HG03565 (cell line): ENCODE measurements around the gene APLN.

Experiments used
- ATAC-seq: cut with Tn5 transposase; IDR thresholded peaks from one replicate; pipeline ENCODE4 v1.9.1; 2021; ENCODE audit warnings: mild to moderate bottlenecking, moderate library complexity; ENCODE audit not compliant: unreplicated experiment

The APLN gene

DNA sequence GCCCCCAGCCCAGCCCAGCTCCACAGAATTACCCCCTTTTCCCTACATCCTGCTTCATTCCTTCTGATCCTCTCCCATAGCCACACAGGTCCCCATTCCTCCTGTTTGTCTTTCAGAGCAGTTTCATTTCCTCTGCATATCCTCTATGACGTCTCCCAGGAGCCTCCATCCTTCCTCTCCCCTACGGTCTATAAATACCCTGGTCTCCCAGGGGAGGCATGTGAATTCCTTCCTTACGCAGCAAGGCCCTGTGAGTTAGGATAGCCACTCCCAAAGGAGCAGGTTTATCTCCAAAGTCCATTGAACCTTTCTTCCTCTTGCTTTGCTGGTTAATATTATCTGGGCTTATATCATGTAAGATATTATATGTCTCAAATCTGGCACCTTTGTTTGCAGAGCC is 8.4 kb upstream of the APLN start:
- no peak for ATAC-seq

DNA sequence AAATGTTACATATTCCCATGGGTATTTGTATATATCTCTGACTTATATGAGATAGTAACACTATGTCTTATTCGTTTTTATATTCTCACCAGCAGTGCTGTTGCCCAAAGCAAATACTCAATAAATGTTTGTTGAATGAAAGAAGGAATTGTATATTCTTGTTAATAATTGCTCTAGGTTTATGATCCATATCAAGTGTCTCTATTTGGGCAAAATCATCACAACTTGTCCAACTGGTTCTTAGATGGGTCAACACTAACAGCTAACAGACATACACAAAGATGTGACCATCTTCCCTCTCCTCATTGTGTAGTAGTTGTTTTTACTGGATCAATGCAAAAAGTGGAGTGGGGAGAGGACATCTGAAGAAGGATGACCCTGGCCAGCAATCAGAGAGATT is 6.6 kb upstream of the APLN start:
- ATAC-seq: no peak

DNA sequence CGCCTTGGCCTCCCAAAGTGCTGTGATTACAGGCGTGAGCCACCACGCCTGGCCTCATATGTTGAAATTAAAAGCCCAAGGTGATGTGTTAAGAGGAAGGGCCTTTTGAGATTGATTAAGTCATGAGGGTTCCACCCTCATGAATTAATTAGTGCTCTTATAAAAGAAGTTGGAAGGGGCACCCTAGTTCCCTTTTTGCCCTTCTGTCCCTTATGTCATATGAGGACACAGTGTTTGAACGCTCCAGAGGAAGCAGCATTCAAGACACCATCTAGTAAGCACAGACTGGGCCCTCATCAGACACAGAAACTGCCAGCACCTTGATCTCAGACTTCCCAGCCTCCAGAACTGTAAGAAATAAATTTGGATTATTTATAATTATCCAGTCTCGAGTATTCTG is 5.1 kb upstream of the APLN start:
- ATAC-seq: no peak

DNA sequence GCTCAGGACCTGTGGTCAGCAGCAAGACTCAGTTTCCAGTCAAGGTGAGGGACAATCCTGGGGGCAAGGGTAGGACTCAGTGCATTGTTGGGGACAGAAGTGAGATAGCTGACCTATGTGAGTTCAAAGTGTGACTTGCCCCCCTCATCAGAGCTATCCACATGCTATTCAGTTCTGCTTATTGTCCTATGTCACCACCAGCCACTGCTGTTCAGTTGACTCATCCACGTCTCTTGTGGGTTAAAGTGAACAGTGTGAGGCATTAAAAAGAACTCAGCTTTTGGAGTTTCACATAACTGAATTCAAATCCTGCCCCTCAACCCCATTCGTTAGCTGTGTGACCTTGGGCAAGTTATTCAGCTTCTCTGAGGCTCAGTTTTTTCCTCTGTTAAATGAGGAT is 4.4 kb upstream of the APLN start:
- no peak for ATAC-seq

DNA sequence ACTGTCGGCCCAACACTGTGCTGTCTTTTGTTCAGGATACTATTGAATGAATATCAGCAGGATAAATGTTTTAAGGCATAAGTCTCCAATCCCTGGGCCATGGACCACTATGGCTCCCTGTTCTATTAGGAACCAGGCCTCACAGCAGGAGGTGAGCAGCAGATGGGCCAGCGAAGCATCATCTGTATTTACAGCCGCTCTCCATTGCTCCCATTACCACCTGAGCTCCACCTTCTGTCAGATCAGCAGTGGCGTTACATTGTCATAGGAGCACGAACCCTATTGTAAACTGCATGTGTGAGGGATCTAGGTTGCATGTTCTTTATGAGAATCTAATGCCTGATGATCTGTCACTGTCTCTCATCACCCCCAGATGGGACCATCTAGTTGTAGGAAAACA is 3.7 kb upstream of the APLN start:
- ATAC-seq: no peak

DNA sequence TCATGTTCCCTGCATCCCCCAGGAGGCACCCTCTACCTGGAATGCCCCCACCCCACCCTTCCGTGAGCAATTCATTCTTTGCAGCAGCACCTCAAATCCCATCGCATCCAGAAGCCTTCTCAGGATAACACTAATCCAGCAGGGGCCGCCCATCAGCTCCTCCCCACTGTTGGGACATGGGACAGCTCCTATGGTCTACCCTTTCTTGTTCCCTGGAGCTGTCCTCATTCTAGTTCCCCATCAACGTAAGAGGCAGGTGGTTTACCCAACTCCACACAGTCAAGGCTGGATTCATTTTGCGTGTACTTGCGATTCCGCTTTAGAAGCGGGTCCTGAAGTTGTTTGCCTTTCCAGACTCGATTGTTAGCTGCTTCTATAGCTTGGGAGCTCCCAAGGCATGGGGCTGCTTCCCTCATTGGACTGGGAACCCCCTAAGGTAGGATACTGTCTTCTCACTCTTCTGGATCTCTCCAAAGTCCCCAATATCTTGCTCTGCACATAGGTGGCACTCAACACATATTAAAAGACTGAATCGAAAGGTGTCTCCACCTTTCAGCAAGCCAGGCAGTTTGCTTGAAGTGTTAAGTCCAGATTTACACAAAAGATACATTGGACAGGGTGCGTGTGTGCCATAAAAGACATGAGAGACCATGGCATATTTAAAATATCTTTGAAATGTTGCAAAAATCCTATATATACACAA is 942 bp upstream of the APLN start:
- ATAC-seq: no peak

DNA sequence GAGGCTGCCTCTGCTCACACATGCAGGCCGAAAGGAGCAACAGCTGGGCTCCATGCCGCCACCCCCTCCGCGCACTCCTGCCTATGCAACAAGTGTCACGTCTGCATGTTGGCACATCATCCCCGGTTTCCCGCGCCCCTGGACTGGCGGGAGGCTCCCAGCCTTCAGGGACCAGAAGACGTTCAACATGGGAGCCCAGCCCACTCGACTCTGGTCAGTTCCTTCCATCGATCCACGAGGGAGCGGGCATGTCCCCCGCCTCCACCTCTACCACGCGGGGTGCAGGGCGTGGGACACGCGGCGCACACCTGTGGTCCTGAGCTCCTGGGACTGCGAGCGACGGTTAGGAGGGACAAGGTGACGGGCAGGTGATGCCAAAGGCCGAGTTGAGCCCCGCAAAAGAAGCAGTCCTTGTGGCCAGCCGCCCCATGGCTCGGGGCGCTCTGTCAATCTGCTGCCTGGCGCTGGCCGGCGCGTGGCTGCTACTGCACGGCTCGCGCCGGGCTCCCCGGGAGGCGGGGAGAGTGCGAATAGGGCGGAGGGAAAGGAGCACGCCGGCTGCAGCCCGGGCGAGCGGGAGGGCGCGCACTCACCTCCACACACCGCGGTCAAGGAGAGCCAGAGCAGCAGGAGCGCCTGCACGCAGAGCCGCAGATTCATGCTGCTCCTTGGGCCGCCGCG is 645 bp downstream of the APLN start:
- no peak for ATAC-seq

DNA sequence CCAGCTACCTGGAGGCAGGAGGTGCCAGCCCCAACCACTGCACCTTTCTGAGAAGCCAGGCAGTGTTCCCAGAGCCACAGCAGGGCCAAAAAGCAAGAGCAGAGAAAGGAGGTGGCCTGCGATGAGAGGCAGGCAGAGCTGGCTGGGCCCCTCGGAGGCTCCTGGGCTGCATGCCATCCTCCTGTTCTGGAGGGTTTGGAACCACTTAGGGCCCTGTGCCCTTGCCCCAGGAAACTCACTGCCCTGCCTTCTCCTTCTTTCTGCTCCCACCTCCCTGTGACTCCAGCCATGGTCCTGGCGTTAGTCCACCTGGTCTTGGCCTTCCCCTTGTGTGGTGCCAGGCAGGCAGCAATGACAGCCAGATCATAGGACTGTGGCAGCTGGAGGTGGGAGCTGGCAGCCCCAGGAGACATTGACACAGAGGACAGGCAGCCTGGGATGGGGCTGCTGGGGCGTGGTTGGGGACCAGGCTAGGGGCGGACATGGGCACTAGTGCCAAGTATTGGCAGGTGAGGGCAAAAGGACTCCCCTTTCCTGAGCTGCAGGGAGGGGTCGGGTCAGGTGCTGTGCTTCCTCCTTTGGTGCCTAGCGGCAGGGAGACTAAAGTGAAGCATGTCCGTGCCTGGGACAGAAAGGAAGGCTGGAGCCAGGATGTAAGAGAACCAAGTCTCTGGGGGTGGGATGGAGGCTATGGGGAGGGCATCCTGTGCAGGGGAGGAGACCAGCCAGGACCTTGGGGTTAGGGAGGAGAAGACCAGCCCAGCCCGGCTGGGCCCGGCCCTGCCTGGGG is 1.4 kb downstream of the APLN start:
- ATAC-seq: no peak

DNA sequence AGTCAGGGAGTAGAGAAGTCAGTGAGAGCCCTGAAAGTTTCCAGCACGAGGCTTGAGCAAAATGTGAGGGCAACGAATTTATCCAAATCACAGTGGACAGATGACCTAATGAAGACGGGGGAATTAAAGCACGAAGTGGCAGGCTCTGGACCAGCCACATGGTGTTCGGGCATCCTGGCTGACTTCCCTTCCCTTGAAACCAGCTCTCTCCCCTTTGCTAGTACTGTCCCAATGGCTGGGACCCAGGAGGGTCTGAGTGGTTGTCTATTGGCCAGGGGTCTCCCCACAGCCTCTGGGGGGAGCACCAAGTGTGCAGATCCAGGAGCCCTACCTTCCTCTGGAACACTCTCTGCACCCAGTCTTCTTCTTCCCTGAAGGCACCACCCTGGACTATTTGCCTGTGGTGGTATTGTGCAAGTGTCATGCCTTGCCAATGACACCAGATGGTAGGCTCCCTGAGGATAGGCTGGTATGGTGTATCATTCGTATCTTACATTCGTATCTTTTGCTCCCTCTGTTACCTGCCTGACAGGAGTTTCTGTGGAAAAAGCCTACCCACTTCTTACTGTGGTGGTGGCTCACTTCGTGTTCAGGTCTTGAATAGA is 2.1 kb downstream of the APLN start:
- ATAC-seq: no peak

DNA sequence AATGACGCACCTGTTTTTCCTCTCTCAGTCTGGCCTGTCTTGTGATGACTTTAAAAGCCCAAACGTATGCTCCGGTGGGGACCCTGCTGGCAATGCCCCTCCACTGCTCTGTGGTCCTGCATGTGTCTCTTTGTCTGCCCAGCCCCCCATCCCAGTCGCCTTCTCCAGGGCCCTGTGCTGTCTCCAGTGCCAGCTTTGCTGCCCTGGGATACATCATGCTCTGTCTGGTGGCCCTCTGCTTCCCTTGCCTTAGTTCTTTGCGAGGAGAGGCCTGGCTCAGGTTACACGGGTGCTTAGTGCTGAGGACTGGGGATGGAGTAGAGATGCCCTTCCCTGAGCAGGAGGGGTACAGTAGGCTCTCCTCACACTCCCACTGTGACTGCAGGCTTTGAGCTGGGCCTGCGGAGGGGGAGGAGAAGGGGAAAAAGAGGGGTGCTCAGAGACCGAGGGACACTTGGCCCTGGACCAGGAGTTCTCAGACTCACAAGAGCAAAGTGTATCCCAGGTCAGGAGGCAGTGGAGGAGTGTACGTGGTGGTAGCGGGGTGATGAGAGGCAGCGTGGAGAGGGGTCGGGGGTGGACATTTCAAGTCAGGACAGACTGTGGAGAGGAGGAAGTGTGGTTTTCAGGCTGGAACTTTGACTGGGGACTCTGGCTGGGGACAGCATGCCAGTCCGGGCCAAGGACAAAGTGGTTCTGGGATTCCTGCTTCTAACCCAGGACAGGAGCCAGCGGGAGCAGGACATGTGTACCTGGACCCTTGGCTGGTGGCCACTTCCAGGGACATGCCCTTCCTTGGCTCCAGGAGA is 2.8 kb downstream of the APLN start:
- ATAC-seq: no peak

DNA sequence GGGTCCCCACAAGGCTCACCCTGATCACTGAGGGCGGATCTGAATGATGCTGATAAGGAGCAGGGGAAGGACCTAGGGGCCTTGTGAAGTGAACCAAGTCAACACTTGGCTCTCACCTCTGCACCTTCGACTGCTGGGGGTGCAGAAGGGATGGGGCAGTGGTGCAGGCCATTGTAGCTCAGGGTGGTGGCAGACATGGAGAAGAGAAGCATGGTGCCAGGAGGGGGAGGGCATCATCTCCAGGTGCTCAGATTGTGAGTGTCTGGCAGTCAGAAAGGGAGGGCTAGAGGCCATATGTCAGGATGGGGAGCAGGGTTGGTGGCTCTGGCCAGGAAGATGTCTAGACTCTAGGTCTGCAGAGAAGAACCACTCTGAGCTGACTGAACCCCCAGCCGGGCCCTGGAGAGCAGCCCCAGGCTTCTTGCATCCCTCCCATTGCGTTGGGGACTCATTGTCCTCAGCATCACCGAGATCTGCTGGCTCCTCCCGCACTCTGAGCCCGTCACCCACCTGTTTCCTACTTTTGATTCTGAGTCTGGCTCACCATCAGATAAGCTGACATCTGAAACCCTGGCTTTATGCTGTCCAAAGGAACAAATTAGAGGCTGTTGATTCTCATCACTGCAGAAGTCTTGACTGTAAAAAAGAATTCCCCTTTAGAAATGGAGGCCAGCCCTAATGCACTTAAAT is 3.8 kb downstream of the APLN start:
- ATAC-seq: no peak

DNA sequence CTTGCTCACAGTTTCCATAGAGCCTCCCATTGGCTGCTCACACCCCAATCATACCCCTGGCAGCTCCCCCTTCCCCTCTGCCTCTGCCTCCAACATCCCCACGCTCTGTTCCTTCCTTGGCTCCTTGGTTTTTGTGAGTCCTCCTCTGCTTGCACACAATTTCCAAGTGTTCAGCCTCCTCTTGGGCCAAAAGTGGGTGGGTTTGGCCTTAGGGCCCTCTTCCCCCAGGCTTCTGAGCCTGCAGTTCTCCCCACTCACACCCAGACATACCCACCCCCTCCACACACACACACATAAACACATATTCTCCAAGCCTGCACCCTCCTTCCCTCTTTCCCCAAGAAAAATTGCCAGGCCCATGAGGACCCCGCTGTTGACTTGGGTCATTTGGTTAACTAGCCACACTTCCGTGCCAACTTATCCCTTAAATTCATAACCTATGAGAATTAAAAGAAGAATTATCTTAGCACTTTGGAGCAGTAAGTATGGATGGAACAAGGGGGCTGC is 4.5 kb downstream of the APLN start:
- ATAC-seq: no peak

DNA sequence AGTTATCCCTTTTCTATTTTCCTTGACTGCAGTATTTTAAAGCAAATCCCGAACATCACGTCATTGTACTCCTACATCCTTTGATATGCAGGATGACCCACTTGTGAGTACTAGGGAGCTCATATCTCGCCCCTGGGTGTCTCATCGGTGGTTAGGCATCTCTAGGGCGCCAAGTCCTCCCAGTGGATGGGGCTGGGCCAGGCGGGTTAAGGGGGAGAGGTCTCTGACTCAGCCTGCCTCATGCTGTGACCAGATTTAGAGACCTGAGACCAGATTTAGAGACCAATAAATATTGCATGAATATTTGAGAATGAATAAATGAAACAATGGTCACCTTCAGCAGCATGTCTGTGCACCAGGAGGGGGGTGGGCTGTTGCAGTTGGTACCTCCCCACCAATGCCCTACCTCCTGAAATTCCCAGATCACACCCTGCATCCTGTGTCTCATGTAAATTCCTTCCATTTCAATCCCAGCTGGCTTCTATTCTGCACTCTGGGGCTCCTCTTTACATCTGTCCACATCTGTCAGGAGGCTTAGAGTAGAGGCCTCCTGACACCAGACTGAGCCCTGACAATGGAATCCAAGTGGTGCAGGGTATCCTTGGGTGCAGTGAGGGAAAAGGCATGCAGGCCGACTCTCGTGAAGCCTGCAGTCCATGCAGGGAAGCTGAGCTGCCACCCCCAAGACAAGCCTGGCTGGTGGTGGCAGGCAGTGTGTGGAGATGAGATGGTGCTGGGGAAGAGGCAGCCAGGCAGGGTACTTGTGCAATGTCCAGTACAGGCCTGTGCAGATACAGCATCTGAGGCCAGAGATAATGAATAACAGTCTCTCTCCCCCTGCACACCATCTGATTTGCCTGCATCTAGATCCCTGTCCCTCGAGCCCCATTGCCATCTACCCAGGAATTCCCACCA is 5.2 kb downstream of the APLN start:
- no peak for ATAC-seq

DNA sequence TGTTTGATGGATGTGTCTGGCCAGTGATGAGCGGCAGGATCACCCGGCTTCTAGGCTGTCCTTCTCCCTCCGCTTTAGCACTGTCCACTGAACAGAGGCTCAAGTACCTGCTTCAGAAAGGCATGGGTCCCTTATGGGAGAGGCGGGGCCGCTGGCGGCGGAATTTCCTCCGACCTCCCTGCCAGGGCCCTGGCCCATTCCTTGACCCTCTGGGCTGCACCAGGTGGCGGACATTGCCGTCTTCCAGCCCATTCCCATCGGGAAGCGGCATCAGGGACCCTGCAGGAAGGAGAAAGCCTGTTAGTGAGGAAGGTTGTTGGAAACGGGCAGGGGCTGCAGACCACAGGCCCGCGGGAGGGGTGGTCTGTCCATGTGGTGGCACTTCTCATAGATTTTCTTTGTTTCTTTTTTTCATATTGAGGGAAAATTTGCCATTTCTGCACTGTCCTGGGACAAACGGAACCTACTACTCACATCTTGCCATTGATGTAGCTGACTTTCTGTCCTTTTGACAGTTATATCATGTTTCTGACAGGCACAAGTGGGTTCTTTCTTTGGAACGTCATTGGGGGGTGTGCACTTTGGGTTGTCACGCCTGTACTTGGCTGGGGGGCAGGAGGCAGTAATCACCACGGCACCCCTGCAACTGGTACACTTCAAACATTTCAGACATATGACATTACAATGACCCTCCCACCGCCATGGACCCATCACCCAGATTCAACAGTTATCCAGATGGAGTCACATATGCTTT is 6.1 kb downstream of the APLN start:
- no peak for ATAC-seq

DNA sequence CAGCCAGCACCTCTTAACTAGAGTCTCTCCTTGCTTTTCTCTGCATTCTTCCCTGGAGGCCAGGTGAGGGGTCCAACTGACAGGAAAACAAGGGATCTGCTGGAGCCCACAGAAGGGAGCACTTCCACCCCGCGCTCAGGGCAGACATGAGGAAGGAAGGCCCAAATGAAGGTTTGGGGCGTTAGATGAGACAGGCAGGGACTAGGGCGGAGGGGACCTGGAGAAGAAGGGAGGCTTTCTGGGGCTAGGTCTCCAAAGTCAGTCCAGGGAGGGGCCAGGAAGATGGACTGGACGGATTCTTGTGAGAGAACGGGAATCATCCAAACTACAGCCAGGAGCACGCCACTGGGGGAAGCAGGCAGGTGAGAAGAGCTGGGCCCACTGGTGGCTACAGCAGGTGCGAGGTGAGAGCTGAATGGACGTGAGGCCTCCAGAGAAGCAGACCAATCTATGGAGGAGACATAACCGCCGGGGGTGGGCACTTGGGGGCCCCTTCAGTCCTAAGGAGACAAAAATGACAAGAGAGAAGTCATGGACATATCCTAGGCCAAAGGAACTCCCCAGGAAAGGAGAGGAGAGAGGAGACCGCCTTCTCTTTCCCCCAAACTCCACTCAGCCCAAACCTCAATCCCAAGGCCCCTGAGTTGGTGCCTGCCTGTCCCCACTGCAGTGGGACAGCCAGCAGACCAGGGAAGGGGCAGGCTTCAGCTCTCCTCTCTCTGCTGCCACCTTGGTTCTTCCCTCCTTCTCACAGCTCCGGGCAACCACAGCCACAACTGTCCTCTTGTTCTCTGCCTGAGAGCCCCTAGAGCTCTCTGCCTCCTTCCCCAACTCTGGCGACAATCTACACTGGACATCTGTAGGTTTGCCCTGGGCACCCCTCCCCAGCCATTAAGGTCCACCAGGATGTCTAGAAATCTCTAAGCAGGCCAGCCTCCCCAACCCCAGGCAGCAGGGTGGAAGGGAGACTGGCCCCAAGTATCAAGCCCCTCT is 7.0 kb downstream of the APLN start:
- no peak for ATAC-seq

DNA sequence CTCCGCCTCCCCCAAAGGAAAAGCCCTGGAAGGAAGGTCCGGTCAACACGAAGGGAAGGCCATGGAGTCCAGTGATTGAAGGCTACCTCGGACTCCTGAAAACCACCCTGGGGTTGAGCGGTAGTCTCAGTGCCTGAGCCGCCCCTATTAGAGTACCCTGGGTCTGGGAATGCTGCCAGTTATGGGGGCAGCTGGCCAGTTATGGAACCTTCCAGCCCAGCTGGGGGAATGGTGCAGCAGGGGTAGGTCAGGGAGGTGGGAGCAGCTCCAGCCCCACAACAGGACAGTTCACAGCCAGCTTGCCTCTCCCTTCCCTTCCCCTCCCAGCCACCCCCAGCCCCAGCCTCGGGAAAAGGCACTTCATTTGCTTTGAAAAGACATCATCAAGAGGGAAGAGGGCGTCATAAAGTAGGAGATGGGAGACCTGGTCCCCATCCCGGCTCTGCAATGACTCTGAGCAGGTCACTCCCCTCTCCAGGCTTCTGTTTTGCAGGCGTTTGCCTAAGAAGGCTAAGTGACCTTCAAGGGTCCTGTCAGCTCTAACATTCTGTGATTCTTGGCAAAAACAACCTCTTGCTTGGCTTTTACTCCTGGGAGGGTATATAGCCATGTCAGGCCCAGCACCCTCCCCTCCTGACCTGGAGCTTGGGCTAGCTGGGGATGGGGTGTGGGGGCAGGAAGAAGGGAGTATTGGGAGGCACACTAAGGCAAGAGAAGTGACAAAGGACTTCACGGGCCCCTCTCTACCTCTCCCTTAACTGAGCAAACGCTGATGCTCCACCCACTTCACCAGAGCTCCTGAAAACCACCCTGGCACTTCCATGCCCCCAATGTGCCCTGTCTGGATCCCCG is 8.0 kb downstream of the APLN start:
- no peak for ATAC-seq
